ENCODE measurements around the gene LIN7A. TPM values are rescaled to one million over a fixed set of nuclear protein-coding genes. Genes with fewer than 3 reads are reported as not detected.
A peak's percentile ranks its signal among the peaks of the same experiment; 100 is the strongest.
"Not testable (repeated sequence)": the region's sequence is repeated elsewhere in the genome, so short reads cannot be mapped to it uniquely, and the experiment has no call there.

The LIN7A gene
- total and polyA plus RNA-seq, 4 donors: 6.0 to 20.6 (median 9.1) TPM

DNA sequence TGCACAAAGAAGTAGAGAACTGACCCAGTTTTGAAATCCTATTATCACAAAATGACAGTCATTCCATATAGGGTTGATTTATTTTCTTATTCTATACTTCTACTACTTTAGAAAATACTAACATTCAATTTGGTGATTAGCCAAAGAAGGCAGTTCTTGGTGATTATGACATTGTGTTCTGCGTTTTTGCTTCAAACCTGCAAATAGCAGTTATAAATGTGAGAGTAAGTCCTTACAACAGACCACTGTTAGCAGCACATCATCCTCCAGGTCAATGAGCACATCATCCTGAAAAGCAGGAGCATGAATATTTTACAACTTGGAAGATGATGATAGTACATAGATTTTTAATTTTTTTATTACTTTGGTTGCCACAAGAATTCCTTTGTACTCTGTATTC, 53.1 kb downstream of the LIN7A start (continued):
- TF ChIP-seq, protein P1, sequence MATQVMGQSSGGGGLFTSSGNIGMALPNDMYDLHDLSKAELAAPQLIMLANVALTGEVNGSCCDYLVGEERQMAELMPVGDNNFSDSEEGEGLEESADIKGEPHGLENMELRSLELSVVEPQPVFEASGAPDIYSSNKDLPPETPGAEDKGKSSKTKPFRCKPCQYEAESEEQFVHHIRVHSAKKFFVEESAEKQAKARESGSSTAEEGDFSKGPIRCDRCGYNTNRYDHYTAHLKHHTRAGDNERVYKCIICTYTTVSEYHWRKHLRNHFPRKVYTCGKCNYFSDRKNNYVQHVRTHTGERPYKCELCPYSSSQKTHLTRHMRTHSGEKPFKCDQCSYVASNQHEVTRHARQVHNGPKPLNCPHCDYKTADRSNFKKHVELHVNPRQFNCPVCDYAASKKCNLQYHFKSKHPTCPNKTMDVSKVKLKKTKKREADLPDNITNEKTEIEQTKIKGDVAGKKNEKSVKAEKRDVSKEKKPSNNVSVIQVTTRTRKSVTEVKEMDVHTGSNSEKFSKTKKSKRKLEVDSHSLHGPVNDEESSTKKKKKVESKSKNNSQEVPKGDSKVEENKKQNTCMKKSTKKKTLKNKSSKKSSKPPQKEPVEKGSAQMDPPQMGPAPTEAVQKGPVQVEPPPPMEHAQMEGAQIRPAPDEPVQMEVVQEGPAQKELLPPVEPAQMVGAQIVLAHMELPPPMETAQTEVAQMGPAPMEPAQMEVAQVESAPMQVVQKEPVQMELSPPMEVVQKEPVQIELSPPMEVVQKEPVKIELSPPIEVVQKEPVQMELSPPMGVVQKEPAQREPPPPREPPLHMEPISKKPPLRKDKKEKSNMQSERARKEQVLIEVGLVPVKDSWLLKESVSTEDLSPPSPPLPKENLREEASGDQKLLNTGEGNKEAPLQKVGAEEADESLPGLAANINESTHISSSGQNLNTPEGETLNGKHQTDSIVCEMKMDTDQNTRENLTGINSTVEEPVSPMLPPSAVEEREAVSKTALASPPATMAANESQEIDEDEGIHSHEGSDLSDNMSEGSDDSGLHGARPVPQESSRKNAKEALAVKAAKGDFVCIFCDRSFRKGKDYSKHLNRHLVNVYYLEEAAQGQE (IDR thresholded peaks at IDR 0.05): no peak

DNA sequence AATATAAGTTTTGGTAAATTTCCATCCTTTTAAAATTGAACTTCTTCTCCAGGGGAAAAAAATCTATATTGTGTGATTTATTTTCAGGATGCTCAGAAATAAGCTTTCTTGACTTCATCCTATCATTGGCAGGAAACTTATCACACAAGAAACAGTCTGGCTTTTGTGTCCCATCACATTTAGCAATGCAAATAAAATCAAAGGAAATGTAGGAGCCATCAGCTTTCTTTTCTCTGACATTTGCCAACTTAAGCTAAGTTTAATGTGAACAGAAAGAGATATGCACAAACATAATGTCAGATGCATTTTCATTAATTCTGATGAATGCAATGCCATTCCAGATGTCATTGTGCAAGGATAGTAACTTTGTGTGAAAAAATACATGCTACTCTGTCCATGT, 56.6 kb downstream of the LIN7A start:
- no peak for TF ChIP-seq TAF1 (conservative IDR thresholded peaks at IDR 0.05)
- TF ChIP-seq, protein P2, sequence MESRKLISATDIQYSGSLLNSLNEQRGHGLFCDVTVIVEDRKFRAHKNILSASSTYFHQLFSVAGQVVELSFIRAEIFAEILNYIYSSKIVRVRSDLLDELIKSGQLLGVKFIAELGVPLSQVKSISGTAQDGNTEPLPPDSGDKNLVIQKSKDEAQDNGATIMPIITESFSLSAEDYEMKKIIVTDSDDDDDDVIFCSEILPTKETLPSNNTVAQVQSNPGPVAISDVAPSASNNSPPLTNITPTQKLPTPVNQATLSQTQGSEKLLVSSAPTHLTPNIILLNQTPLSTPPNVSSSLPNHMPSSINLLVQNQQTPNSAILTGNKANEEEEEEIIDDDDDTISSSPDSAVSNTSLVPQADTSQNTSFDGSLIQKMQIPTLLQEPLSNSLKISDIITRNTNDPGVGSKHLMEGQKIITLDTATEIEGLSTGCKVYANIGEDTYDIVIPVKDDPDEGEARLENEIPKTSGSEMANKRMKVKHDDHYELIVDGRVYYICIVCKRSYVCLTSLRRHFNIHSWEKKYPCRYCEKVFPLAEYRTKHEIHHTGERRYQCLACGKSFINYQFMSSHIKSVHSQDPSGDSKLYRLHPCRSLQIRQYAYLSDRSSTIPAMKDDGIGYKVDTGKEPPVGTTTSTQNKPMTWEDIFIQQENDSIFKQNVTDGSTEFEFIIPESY (IDR thresholded peaks at IDR 0.05): no peak
- TF ChIP-seq HNF4A (conservative IDR thresholded peaks at IDR 0.05): no peak
- no peak for TF ChIP-seq EGR1 (IDR thresholded peaks at IDR 0.05; ENCODE audit: low read depth in 2 of 2)
- no peak for TF ChIP-seq RXRA (IDR thresholded peaks at IDR 0.05)
- TF ChIP-seq, protein P1 (IDR thresholded peaks at IDR 0.05): no peak
- no peak for DNase-seq (ENCODE audit: low spot score)
- no peaks in the 10 kb centered on the region for H3K4me1 ChIP-seq (ENCODE audit: control insufficient read depth in 4 of 4, insufficient read depth in 4 of 4, low read length in 3 of 4)
- H3K27me3 ChIP-seq (ENCODE audit: control insufficient read depth in 4 of 4, insufficient read depth in 4 of 4, low read length in 3 of 4): no peaks in the 10 kb centered on the region
- no peaks in the 10 kb centered on the region for H3K9me3 ChIP-seq (ENCODE audit: control insufficient read depth in 4 of 4, low read length in 3 of 4)
- H3K27ac ChIP-seq (ENCODE audit: low read depth in 1 of 2, low read length in 2 of 2): no peak overlapping the region
- H3K4me3 ChIP-seq (ENCODE audit: low read depth in 1 of 3, low read length in 3 of 3): no peak overlapping the region
- no peaks in the 10 kb centered on the region for H3K36me3 ChIP-seq (ENCODE audit: control insufficient read depth in 4 of 4, insufficient read depth in 3 of 4, low read depth in 1 of 4, low read length in 3 of 4)
- H3K9ac ChIP-seq (ENCODE audit: low read depth in 1 of 2, low read length in 2 of 2): no peak overlapping the region

DNA sequence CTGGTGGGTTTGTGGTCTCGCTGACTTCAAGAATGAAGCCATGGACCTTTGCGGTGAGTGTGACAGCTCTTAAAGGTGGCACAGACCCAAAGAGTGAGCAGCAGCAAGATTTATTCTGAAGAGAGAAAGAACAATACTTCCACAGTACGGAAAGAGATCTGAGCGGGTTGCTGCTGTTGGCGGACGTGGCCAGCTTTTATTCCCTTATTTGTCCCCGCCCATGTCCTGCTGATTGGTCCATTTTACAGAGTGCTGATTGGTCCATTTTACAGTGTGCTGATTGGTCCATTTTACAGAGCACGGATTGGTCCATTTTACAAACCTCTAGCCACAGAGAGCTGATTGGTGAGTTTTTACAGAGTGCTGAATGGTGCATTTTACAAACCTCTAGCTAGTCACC, 59.3 kb downstream of the LIN7A start:
- not testable (repeated sequence) for H3K36me3 ChIP-seq (ENCODE audit: control insufficient read depth in 4 of 4, insufficient read depth in 3 of 4, low read depth in 1 of 4, low read length in 3 of 4); H3K4me1 ChIP-seq (ENCODE audit: control insufficient read depth in 4 of 4, insufficient read depth in 4 of 4, low read length in 3 of 4); H3K27me3 ChIP-seq (ENCODE audit: control insufficient read depth in 4 of 4, insufficient read depth in 4 of 4, low read length in 3 of 4); DNase-seq (ENCODE audit: low spot score); H3K4me3 ChIP-seq (ENCODE audit: low read depth in 1 of 3, low read length in 3 of 3); H3K9me3 ChIP-seq (ENCODE audit: control insufficient read depth in 4 of 4, low read length in 3 of 4); H3K9ac ChIP-seq (ENCODE audit: low read depth in 1 of 2, low read length in 2 of 2)
- peak overlapping the region in 1 of 2 donors; percentile 12 for H3K27ac ChIP-seq (ENCODE audit: low read depth in 1 of 2, low read length in 2 of 2)
- WGBS: 92% methylated on average over 8 of the region's 8 CpGs
